ENCODE measurements around the gene CASKIN1.
A peak's percentile ranks its signal among the peaks of the same experiment; 100 is the strongest.

CASKIN1 gene

DNA sequence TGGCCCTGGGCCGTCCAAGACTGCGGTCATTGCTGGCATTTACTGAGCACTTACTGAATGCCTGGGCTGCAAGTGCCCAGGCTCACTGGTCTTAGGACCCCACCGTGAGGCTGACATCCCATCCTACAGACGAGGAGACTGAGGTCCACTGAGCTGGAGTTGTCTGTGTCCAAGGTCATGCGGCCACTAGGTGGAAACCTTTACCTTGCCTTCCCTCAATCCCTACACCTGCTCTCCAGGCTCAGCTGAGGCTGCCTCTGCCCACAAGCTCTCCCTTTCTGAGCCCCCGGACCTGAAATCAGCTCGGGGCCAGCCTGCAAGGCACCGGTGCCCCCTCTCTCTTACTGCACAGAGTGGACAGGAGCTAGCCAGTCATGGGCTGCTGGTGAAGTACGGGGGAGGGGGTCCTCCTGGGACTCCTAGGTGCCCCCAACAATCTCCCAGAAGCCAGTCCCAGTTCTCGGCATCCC, 1.5 kb downstream of the CASKIN1 start:
- no peak for DNase-seq (ENCODE audit: low spot score)

DNA sequence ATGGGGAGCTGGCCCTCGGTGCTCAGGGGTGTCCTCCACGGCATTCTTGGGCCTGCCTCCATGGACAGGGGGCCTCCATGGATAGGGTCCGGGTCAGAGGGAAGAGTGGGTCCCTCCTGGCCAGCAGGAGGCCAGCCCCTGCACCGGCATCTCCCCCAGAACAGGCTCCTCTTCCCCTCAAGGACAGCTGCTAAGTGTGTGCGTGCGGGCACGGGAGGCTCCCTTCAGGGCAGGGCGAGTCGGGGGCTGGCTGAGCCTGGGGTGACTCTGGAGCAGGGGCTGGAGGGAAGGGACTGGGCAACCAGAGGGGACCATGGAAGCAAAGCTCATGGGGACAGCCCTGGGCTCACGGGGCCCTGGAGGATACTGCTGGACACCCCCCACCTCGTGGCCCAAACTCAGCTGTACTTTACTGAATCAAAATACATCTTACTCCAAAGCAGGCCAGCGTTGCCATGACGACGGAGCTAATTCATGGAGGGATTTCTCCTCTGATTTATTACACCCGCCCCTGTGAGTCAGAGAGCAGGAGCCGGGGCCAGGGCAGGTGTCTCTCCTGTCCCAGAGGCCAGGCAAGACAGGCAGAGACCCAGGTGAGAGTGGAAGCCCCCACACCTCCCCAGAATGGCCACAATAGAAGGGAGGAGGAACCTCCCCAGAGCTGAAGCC, 2.1 kb downstream of the CASKIN1 start:
- DNase-seq (ENCODE audit: low spot score) = no peak

DNA sequence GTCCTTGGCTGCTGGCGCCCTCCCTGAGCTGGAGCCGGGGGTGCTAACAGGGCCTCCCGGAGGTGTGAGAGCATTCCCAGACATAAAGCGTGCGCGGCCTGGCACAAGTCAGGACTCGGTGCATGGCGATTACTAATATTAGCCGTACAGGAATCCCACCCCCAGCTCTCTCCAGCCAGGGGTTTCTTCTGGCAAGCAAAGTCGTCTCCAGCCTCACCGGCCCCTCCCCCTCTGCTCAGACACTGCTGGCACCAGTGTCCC, 5.0 kb downstream of the CASKIN1 start:
- no peak for DNase-seq (ENCODE audit: low spot score)

DNA sequence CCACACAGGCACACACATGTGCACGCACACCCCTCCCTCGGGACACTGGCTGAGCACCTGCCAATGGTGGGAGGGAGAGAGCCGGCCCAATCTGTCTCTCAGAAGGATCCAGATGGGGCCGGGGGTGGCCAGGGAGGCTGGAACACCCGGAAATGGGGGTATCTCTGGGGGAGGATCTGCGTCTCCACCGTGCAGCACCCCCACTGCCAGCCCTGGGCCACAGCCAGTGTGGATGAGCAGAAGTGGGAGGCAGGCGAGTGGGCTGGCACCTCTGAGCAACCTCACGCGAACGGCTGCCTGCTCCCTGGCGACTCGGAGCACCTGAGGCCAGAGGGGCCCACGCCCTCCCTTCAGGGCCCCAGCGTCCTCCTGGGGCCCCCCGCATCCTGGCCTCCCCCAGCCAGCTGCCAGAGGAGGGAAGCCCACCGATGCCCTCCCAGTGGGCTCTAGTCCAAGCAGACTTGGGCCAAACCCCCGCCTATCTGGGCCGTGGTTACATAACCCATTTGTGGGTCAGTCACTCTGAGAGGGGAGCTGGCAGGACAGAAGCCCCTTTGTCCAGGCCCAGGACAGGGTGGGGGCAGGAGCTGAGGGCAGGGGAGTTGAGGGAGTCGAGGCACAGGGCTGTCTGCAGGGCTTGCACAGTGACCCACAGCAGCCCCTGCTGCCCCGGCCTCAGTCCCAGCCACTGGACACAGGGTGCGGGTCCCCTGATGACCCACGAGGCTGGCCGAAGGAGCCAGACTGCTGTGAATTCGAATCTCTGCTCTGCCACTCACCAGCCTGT, 5.6 kb downstream of the CASKIN1 start:
- peak; percentile 41 for DNase-seq (ENCODE audit: low spot score)

DNA sequence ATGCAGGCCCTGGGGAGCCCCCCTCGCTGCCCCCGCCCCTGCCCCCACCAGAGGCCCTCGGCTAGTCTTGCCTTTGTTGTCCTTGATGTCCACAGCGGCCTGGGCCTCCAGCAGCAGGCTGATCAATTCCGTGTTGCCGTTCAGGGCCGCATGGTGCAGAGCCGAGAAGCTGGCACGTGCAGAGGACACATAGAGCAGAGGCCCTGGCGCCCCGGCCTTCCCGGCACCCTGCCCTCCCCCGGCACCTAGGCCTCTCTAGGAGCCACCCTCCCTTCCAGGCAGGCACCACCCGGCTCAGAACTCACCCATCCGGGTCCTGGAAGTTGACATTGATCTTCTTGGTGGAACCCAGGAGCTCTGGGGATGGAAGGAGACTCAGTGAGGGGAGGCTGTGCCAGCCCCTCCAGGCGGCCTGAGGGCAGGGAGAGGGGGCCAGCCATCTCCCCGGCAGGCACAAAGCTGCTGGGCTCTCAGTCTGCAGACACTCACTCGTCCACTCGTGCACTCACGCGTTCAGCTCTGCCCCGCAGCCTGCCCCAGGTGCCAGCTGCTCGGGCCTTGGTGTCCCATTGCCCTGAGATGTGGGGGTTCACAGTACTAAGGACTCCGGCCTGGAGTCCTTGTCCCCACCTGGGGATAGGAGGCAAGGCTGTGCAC, 6.3 kb downstream of the CASKIN1 start:
- DNase-seq (ENCODE audit: low spot score) = no peak

DNA sequence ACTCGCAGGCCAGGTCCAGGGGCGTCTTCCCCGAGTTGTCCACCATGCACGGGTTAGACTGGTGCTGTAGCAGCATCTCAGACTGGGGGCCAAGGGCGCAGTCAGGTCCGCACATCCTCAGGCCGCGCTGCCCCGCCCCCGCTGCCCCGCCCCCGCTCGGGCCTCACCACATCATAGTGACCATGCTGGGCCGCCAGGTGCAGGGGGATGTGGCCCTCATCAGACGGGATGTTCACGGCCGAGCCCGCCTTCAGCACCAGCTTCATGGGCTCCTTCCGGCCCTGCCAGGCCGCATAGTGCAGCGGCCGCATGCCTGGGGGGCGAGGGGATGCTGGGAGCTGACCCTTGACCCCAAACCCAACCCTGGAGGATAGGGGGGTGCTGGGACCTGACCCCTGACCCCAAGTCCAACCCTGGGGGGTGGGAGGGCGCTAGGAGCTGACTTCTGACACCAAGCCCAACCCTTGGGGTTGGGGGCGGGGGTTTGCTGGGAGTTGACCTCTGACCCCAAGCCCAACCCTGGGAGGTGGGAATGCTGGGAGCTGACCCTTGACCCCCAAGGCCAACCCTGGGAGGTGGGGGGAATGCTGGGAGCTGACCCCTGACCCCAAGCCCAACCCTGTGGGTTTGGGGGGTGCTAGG, 7.0 kb downstream of the CASKIN1 start:
- DNase-seq (ENCODE audit: low spot score) = no peak

DNA sequence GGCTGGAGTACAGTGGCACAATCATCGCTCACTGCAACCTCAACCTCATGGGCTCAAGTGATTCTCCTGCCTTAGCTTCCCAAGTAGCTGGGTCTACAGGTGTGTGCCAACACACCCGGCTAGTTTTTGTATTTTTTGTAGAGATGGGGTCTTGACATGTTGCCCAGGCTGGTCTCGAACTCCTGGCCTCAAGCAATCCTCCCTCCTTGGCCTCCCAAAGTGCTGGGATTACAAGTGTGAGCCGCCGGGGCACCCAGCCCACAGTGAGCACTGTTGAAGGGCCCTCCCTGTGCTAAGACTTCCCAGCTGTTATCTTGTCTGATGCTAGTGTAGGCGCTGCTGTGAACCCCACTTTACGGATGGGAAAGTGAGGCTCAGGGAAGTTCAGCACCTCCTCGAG, 8.0 kb downstream of the CASKIN1 start:
- no peak for DNase-seq (ENCODE audit: low spot score)

DNA sequence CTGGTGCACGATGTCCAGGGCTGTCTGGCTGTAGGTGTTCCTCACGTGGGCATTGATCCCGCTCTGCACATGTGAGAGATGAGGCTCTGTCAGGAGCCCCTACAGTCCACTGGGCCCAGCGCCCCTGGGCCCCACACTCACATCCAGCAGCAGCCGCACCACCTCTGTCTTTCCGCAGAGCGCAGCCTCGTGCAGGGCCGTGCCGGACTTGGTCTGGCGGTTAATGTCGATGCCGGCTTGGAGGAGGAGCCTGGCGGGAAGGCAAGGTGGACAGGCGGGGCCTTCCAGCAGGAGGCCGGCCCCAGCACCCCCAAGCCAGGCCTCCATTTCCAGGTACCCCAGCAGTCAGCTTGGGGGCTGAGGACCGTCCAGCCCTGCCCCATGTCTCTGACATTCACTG, 9.2 kb downstream of the CASKIN1 start:
- no peak for DNase-seq (ENCODE audit: low spot score)

DNA sequence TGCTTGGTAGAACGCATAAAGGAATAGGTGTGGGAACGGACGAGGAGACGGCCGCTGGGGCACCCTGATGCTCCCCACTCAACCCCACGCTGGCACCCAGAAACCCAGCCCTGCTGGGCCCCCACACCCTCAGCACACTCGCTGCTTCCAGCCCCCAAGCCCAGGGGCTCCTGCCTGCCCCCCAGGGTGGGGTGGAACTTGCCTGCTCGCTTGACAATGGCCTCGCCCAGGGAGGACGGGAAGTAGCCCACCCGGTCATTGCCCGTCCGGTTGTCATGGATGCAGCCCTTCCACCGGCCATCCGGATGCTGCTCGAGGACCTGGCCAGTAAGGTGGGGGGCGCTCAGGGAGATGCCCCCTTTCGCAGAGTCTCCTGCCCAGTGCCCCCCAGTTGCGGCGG, 9.9 kb downstream of the CASKIN1 start:
- no peak for DNase-seq (ENCODE audit: low spot score)

DNA sequence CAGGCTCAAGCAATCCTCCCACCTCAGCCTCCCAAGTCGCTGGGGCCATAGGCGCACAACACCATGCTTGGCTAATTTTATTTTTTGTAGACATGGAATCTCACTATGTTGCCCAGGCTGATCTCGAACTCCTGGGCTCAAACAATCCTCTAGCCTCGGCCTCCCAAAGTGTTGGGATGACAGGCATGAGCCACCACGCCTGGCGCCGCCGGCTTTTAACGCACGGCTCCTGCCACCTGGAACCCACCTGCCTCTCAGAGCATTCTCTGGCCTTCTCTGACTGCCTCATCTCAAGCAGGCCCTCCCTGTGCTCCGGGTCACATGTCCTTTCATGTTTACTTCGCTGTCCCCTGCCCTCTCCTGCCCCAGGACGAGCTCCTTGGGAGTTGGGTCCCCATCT, 10.3 kb downstream of the CASKIN1 start:
- no peak for DNase-seq (ENCODE audit: low spot score)

DNA sequence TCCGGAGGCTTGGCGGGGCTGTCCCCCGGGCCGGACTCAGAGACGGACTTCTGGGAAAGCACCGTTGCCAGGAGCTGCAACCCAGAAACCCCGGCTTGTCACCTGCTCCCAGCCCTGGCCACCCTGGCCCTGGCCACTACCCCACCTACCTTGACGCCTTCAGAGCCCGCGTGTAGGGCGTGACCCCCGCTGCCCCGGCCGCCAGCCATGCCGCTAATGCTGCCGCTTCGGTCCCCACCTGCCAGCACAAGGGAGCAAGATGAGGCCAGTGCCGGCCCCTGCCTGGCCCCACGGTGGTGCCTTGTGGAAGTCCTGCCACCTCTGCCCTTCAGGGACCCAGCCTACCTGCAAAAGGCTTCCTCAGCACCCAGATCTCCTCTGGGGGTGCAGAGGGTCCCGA, 11.4 kb downstream of the CASKIN1 start:
- no peak for DNase-seq (ENCODE audit: low spot score)

DNA sequence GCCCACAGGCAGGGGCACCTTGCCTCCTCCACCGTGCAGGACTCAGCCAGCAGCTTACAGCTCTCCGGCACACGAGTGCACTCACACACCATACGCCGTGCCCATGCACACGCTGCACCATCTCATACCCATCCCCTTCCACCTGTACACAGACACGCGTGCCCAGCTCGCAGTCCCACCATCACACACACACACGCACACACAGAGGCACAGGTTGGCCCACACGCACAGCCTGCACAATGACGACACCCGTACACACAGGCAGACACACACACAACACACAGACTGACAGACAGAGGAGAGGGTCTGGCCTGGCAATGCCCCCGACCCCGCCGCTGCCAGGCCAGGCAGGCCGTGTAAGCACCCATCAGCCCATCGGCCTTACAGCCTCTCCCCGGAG, 12.1 kb downstream of the CASKIN1 start:
- no peak for DNase-seq (ENCODE audit: low spot score)

DNA sequence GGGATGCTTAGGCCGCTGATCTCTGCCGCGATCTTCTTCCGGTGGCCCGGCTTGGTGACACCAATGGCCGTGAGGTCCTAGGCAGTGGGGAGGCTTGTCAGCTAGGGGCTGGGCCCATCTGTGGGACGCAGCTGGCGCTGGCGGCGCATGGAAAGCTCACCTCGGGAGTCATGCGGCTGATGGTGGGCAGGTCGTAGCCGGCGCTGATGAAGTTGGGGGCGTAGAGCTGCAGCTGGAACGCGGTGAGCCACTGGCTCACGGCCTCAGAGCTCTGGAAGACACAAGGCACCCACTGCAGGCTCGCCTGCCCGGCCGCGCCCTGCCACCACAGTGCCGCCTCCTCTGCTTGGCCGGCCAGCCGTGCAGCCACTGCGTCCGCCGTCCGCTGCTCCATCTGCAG, 12.7 kb downstream of the CASKIN1 start:
- no peak for DNase-seq (ENCODE audit: low spot score)

DNA sequence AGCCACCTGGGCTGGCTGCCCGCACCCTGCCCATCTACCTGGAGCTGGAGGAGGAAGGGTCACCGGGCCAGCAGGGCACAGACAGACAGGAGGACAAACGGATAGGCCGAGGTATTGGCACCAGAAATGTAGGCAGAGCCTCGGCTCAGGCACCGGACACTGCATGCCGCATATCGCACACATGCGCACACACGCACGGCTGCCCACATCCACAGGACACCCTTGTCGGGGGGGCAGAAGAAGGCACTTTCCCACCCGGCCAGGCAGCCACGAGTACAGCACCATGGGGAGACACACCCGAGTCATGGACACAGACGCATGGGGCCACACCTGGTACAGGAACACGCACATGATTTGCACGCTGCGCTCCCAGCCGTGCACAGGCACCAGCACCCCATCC, 14.5 kb downstream of the CASKIN1 start:
- DNase-seq (ENCODE audit: low spot score) = no peak

DNA sequence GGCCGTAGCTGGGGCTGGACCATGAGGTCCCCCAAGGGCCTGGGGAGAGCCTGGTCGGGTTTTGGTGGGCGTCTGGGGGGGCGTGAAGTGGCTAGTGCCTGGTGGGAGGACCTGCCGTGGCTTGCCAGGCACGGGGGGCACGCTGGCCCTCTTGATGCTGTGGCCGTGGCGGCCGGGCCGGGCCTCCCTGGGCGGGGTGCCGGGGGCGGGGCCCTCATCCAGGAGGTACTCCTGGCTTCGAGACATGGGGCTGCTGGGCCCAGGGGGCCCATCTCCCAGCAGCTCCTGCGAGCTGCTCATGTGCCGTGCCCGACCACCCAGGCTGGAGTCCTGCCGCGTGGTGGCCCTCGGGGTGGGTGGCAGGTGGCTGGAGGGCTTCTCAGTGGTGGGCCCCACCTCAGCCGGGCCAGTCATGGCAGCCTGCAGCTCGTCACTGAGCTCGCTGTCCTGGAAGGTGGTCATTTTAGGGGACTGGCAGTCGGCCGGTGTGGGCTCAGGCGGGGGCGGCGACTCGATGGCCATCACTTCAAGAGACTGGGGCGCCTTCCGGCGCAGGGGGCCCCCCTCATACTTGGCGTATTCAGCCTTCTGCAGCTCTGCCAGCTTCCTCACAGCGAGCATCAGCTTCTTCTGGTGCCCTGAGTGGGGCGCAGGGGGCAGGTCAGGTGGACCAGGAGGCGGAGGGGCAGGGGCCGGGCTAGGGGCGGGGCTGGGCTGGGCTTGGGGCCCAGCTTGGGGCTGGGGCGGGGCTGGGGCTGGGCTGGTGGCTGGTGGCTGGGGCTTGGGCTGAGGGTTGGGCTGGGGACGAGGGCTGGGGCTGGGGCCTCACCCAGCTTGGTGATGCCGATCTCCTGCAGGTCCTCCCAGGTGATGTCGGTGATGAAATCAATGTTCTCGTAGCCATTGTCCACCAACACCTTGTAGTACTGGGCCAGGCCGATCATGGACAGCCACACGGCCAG, 15.2 kb downstream of the CASKIN1 start:
- no peak for DNase-seq (ENCODE audit: low spot score)

DNA sequence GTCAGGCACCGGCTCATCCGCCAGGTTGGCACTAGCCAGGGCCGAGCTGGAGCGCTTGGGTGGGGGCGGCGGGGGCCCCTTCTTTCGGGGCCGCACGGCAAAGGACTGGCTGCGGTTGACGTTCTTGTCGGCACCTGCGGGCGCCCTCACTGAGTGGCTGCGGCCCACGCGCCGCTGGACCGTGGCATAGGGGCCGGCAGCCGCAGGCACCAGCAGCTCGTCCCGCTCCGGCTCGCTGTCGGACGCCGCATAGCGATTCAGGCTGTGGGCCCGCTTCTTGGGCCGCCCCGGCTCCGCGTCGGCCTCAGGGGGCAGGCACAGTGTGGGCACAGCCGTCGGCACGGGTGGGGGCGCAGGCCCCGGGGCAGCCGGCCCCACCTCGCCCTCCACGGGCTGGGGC, 15.9 kb downstream of the CASKIN1 start:
- DNase-seq (ENCODE audit: low spot score) = no peak

DNA sequence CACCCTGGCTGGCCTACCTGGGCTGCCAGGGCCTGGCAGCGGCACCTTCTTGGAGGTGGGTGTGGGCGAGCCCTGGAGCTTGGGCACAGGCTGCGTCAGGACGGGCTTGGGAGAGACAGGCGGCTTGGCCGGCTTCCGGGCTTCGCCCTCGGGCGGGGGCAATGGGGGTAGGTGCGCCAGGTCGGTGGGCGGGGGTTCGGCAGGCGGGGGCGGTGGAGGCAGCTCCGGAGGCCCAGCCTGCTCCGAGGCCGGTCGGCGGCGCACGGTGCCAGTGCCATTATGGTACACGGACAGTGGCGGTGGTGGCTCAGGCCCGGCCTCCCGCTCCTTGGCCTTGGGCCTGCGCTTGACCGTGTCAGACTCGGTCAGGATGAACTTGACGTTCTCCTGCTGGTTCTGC, 16.8 kb downstream of the CASKIN1 start:
- DNase-seq (ENCODE audit: low spot score) = no peak

DNA sequence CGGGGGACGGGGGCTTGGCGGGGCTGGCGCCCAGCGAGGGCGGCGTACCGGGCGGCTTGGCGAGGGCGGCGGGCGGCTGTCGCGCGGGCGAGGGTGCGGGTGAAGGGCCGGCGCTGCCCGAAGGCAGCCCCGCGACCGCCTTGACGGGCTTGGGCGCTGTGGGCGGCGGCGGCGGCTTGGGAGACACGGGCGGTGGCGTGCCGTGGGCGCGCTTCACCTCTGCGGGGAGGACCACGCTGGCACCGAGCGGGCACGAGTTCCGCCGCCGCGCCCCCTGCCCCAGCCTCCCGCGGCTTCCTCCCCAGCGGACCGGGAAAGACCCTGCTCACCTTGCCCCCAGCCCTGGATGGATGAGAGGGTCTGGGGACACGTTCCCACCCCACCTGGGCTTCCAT, 17.3 kb downstream of the CASKIN1 start:
- DNase-seq (ENCODE audit: low spot score) = no peak

DNA sequence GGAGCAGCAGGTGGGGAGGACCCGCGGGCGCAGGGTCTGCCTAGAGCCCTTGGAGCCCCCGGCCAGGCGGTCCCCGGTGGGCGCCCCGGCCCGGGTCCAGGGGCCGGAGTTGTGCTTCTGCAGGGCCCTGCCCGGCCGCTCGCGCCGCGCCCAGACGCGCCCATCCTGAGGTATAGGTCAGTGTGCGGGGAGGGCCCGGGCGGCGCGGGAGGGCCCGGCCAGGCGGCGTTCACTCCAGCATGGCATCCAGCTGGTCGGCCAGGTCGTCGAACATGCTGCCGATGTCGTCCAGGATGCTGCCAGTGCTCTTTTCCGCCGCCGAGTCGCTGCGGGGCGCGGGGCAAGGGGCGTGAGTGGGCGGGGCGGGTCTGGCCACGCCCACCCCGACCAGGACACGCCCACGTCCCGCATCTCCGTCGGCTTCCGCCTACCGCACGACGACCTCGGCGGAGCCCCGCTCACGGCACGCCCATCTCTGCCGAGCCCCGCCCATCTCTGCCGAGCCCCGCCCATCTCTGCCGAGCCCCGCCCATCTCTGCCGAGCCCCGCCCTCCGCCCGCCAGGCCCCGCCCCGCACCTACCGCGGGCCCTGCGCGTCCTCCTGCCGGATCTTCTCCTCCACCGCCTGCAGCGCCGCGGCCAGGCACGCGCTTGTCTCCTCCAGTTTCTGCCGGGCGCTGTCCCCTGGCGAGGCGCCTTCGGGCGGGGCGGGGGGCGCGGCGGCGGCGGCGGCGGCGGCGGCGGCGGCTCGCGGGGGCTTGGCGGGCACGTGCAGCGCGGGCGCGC, 17.9 kb downstream of the CASKIN1 start:
- no peak for DNase-seq (ENCODE audit: low spot score)

DNA sequence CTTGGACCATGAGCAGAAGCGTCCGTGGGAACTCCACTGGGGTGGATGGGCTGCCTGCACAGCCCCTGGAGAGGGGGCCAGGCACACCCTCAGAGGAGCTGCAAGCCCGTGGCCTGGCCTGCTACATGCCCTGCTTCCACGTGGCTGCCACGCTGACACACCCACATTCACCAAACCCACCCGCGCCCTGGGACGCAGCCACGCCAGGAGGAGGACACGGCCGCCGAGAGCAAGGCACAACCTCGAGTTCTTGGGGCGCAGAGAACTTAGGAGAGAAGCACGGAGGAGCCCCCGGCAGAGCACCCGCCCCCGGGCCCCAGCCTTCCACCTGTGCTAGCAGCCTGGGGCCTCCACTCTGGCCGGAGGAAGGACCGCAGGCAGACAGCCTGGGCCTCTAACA, 18.8 kb downstream of the CASKIN1 start:
- DNase-seq (ENCODE audit: low spot score) = no peak

DNA sequence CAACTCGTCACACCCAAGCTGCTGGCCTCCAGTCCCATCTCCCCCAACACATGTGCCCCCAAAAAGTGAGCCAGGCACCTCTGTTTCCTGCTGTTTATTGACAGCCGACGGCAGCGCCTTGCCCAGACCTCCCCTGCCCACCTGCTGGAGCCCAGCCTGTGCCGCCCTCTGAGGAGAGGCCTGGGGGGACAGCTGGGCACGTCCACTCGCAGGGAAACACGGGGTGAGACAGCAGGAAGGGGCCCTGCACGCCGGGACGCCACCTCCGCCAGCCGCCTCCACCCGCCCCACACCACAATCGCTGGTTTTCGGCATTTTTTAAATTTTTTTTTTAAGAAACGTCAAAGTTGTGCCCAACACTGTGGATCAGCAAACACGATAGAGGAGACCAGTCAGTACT, 19.3 kb downstream of the CASKIN1 start:
- DNase-seq (ENCODE audit: low spot score) = no peak
